Astrocyte (in vitro differentiated cells and primary cell): ENCODE measurements around the gene ERICH3. TPM values are rescaled to one million over a fixed set of nuclear protein-coding genes. Genes with fewer than 3 reads are reported as not detected.

Experiments used
- DNase-seq: peaks from one replicate; pipeline ENCODE4 v3.0.0-alpha.2; 2010; ENCODE audit warnings: low read depth
- FAIRE-seq: peaks from 2 replicates; lab custom pipeline; 2011; peaks lifted over from hg19 to GRCh38; lab: Jason Lieb, UNC
- H2AFZ ChIP-seq: 2 replicates; pipeline ENCODE4 v1.6.0; 2012; ENCODE audit warnings: low read depth, low read length, inconsistent platforms
- H3K27ac ChIP-seq: 2 replicates; pipeline ENCODE4 v1.5.1; 2011; ENCODE audit warnings: low read depth, low read length, inconsistent platforms
- H3K27me3 ChIP-seq: 2 replicates; pipeline ENCODE4 v1.6.0; 2011; ENCODE audit warnings: low read length, inconsistent platforms; ENCODE audit not compliant: insufficient read depth
- H3K36me3 ChIP-seq: 2 replicates; pipeline ENCODE4 v1.5.1; 2011; ENCODE audit warnings: low read length, inconsistent platforms; ENCODE audit not compliant: insufficient read depth
- H3K4me1 ChIP-seq: 2 replicates; pipeline ENCODE4 v1.5.1; 2011; ENCODE audit warnings: low read length, inconsistent platforms; ENCODE audit not compliant: insufficient read depth
- H3K4me2 ChIP-seq: 2 replicates; pipeline ENCODE4 v1.6.0; 2012; ENCODE audit warnings: low read length, inconsistent platforms
- H3K4me3 ChIP-seq: 2 replicates; pipeline ENCODE4 v1.5.1; 2011; ENCODE audit warnings: low read depth, mild to moderate bottlenecking, low read length, inconsistent platforms; ENCODE audit not compliant: insufficient read depth
- H3K79me2 ChIP-seq: 2 replicates; pipeline ENCODE4 v1.6.0; 2012; ENCODE audit warnings: mild to moderate bottlenecking, low read length, inconsistent platforms; ENCODE audit not compliant: insufficient read depth
- H3K9ac ChIP-seq: 2 replicates; pipeline ENCODE4 v1.6.0; 2012; ENCODE audit warnings: mild to moderate bottlenecking, low read length, inconsistent platforms
- H3K9me3 ChIP-seq: 2 replicates; pipeline ENCODE4 v1.5.1; 2012; ENCODE audit warnings: low read depth, mild to moderate bottlenecking, low read length, inconsistent platforms; ENCODE audit not compliant: insufficient read depth
- H4K20me1 ChIP-seq: 2 replicates; pipeline ENCODE4 v1.6.0; 2012; ENCODE audit warnings: low read length, inconsistent platforms; ENCODE audit not compliant: insufficient read depth
- H3K27ac Mint-ChIP-seq: one replicate; pipeline ENCODE4 v1.8.0; 2021; ENCODE audit warnings: mild to moderate bottlenecking, mixed read lengths; ENCODE audit not compliant: unreplicated experiment
- H3K27me3 Mint-ChIP-seq: one replicate; pipeline ENCODE4 v1.8.0; 2021; ENCODE audit warnings: low read depth, mixed read lengths; ENCODE audit not compliant: unreplicated experiment
- H3K36me3 Mint-ChIP-seq: one replicate; pipeline ENCODE4 v1.8.0; 2021; ENCODE audit warnings: low read depth, mixed read lengths; ENCODE audit not compliant: unreplicated experiment
- H3K4me1 Mint-ChIP-seq: one replicate; pipeline ENCODE4 v1.8.0; 2021; ENCODE audit warnings: low read depth, mixed read lengths; ENCODE audit not compliant: unreplicated experiment
- H3K4me3 Mint-ChIP-seq: one replicate; pipeline ENCODE4 v1.8.0; 2021; ENCODE audit warnings: mild to moderate bottlenecking, moderate library complexity, mixed read lengths; ENCODE audit not compliant: unreplicated experiment
- H3K9me3 Mint-ChIP-seq: one replicate; pipeline ENCODE4 v1.8.0; 2021; ENCODE audit warnings: mild to moderate bottlenecking, mixed read lengths; ENCODE audit not compliant: unreplicated experiment
- CTCF ChIP-seq: IDR thresholded peaks from 2 replicates; pipeline ENCODE4 v1.5.1; 2011; ENCODE audit warnings: low read depth, mild to moderate bottlenecking, inconsistent platforms, low read length, moderate library complexity; ENCODE audit not compliant: insufficient read depth
- EZH2 ChIP-seq: IDR thresholded peaks from 2 replicates; pipeline ENCODE4 v1.6.1; 2012; ENCODE audit warnings: mild to moderate bottlenecking, low read length, inconsistent platforms; ENCODE audit not compliant: insufficient read depth
- total RNA-seq: library from RNA; stranded (reverse); gene quantifications from 2 replicates; pipeline ENCODE4 v1.2.1, GENCODE V29; 2021

The ERICH3 gene
- total RNA-seq, 1 donor from 2014 or later, result not detected

- Mint-ChIP-seq H3K27ac (no peak overlapping the region), H3K9me3 (no peaks in the 10 kb centered on the region), H3K4me3 (no peak overlapping the region), H3K36me3 (no peaks in the 10 kb centered on the region), H3K4me1 (peaks cover 2% of the 10 kb centered on the region), H3K27me3 (no peaks in the 10 kb centered on the region)
- H3K36me3 ChIP-seq, result no peaks in the 10 kb centered on the region
- H3K9me3 ChIP-seq, result no peaks in the 10 kb centered on the region
- no peak for DNase-seq
- H3K79me2 ChIP-seq, result no peaks in the 10 kb centered on the region
- no peak overlapping the region for H2AFZ ChIP-seq
- H4K20me1 ChIP-seq, result no peaks in the 10 kb centered on the region
- no peak overlapping the region for H3K4me3 ChIP-seq
- H3K4me1 ChIP-seq, result peaks cover 3% of the 10 kb centered on the region
- H3K27me3 ChIP-seq, result no peaks in the 10 kb centered on the region
- TF ChIP-seq EZH2, result no peak
- TF ChIP-seq CTCF, result no peak
- no peak overlapping the region for H3K4me2 ChIP-seq
- FAIRE-seq, result no peak
- no peak overlapping the region for H3K9ac ChIP-seq
- H3K27ac ChIP-seq, result no peak overlapping the region
Measured at GRCh38 chr1:74618974-74619373, 54.6 kb downstream of the ERICH3 start.

GRCh38 chr1:74613894-74614293 lies 59.7 kb downstream of the ERICH3 start:
- no peak overlapping the region for H2AFZ ChIP-seq
- Mint-ChIP-seq H3K27ac (no peak overlapping the region), H3K36me3 (no peaks in the 10 kb centered on the region), H3K4me3 (no peak overlapping the region), H3K9me3 (no peaks in the 10 kb centered on the region), H3K4me1 (no peaks in the 10 kb centered on the region), H3K27me3 (no peaks in the 10 kb centered on the region)
- no peak for FAIRE-seq
- TF ChIP-seq CTCF (no peak), EZH2 (no peak)
- no peaks in the 10 kb centered on the region for H4K20me1 ChIP-seq
- no peaks in the 10 kb centered on the region for H3K36me3 ChIP-seq
- H3K9ac ChIP-seq, result no peak overlapping the region
- H3K79me2 ChIP-seq, result no peaks in the 10 kb centered on the region
- no peak overlapping the region for H3K4me2 ChIP-seq
- DNase-seq, result no peak
- H3K27me3 ChIP-seq, result no peaks in the 10 kb centered on the region
- no peak overlapping the region for H3K27ac ChIP-seq
- peaks cover 2% of the 10 kb centered on the region for H3K4me1 ChIP-seq
- no peak overlapping the region for H3K4me3 ChIP-seq
- no peaks in the 10 kb centered on the region for H3K9me3 ChIP-seq

- H4K20me1 ChIP-seq, result no peaks in the 10 kb centered on the region
- H3K9me3 ChIP-seq, result no peaks in the 10 kb centered on the region
- Mint-ChIP-seq H3K36me3 (no peaks in the 10 kb centered on the region), H3K9me3 (no peaks in the 10 kb centered on the region), H3K27ac (no peak overlapping the region), H3K4me1 (no peaks in the 10 kb centered on the region), H3K27me3 (no peaks in the 10 kb centered on the region), H3K4me3 (no peak overlapping the region)
- H3K4me3 ChIP-seq, result no peak overlapping the region
- no peak overlapping the region for H3K27ac ChIP-seq
- no peak overlapping the region for H3K9ac ChIP-seq
- no peak for FAIRE-seq
- H3K4me2 ChIP-seq, result no peak overlapping the region
- H3K4me1 ChIP-seq, result no peaks in the 10 kb centered on the region
- no peak for TF ChIP-seq CTCF
- no peak for TF ChIP-seq EZH2
- no peak overlapping the region for H2AFZ ChIP-seq
- no peak for DNase-seq
- no peaks in the 10 kb centered on the region for H3K27me3 ChIP-seq
- H3K79me2 ChIP-seq, result no peaks in the 10 kb centered on the region
- no peaks in the 10 kb centered on the region for H3K36me3 ChIP-seq
Measured at GRCh38 chr1:74611887-74612286, 61.7 kb downstream of the ERICH3 start.
